ENCODE data around the gene STK17A. TPM values are rescaled to one million over a fixed set of nuclear protein-coding genes. Genes with fewer than 3 reads are reported as not detected.

STK17A gene
- total RNA-seq, 2 experiments from 2014 or later: 74.4 to 74.8 TPM

DNA sequence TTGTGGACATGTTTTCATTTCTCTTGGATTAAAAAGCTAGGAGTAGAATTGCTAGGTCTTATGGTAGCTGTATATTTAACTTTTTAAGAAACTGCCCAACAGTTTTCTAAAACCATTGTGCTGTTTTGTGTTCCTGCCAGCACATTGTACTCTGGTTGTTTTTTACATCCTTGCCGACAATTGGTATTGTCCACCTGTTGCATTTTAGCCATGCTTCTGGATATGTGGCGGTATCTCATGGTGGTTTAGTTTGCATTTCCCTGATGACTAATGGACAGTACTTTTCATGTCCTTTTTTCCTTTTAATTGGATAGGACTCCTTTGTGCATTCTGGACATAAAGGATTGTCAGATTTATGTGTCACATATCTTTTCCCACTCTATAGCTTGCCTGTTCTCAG lies 45.5 kb downstream of the STK17A start:
- H3K27me3 Mint-ChIP-seq: no peaks in the 10 kb centered on the region
- H3K9me3 Mint-ChIP-seq: no peaks in the 10 kb centered on the region
- CTCF ChIA-PET: interaction anchor here (6.7 kb wide), 1 partner anchor 46 kb away, joined by 29 read pairs; the partner anchor contains the start of gene STK17A
- POLR2A ChIA-PET: no interaction called here
- H3K27ac Mint-ChIP-seq: no peak overlapping the region
- DNase-seq: no peak
- peaks cover 90% of the 10 kb centered on the region for H3K36me3 Mint-ChIP-seq (ENCODE audit: low read depth)
- peaks cover 88% of the 10 kb centered on the region for H3K4me1 Mint-ChIP-seq
- no peak overlapping the region for H3K4me3 Mint-ChIP-seq

DNA sequence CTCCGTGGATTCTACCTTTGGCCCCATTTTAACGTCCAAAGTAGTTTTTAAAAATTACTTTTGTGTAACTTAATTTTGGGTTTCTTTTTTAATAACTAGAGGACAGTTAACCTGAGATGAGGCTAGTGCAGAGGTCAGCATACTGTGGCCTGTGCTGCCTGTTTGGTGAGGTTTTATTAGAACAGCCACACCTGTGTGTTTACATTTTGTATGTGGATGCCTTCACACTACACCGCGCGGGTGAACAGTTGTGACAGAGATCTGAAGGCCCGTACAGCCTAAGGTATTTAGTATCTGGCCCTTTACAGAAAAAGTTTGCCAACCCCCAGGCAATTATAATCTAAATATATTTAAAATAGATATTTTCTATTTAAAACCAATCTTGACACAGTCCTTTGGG lies 46.9 kb downstream of the STK17A start:
- Mint-ChIP-seq H3K4me1 (peaks cover 86% of the 10 kb centered on the region), H3K4me3 (no peak overlapping the region), H3K36me3 (ENCODE audit: low read depth) (peaks cover 88% of the 10 kb centered on the region), H3K27ac (no peak overlapping the region), H3K27me3 (no peaks in the 10 kb centered on the region), H3K9me3 (peaks cover 3% of the 10 kb centered on the region)
- CTCF ChIA-PET: interaction anchor here (0.8 to 6.7 kb wide), 3 partner anchors 8 to 47 kb away, joined by 3 to 29 read pairs (median 3); partner anchors contain the start of gene STK17A
- DNase-seq: no peak
- POLR2A ChIA-PET: no interaction called here

DNA sequence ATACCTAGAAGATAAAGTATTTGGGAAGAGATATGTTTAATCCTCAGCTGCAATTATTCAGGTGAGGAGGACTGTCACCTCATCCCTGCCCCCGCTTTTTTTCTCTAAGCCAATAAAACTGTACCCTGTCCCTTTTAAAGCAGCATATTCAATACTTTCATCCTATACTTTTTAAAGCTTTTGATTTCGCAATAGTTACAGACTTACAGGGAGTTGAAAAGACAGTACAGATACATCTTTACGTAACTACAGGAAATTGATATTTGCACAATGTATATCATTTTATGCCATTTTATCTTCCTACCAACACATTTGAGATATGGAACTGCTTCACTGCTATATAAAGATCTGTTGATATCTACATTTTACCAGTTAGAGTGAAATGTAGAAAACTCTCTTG lies 47.6 kb downstream of the STK17A start:
- H3K36me3 Mint-ChIP-seq (ENCODE audit: low read depth): peaks cover 87% of the 10 kb centered on the region
- peaks cover 84% of the 10 kb centered on the region for H3K4me1 Mint-ChIP-seq
- H3K9me3 Mint-ChIP-seq: peaks cover 3% of the 10 kb centered on the region
- no peaks in the 10 kb centered on the region for H3K27me3 Mint-ChIP-seq
- ChIA-PET POLR2A (no interaction called here), CTCF (interaction anchor here (1.3 to 6.7 kb wide), 2 partner anchors 18 to 48 kb away, joined by 3 to 29 read pairs; partner anchors contain the start of gene STK17A)
- H3K4me3 Mint-ChIP-seq: no peak overlapping the region
- H3K27ac Mint-ChIP-seq: no peak overlapping the region
- no peak for DNase-seq

DNA sequence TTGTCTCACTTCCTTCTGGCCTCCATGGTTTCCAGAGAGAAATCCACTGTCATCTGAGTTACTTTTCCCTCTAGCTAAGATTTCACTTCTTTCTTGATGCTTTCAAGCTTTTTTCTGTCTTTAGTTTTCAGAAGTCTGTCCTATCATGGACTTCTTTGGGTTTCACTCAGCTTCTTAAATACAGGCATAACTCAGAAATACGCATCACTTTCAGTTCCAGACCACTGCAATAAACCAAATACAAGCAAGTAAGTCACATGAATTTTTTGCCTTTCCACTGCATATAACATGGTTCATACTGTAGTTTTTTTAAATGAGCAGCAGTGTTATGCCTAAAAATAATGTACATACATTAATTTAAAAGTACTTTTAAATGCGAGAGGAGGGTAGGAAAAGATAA lies 48.7 kb downstream of the STK17A start:
- H3K27ac Mint-ChIP-seq: peak overlapping the region; percentile 79
- H3K4me3 Mint-ChIP-seq: no peak overlapping the region
- ChIA-PET CTCF (interaction anchor here (6.7 kb wide), 1 partner anchor 49 kb away, joined by 29 read pairs; the partner anchor contains the start of gene STK17A), POLR2A (no interaction called here)
- peaks cover 3% of the 10 kb centered on the region for H3K9me3 Mint-ChIP-seq
- H3K36me3 Mint-ChIP-seq (ENCODE audit: low read depth): peaks cover 87% of the 10 kb centered on the region
- peaks cover 84% of the 10 kb centered on the region for H3K4me1 Mint-ChIP-seq
- DNase-seq: no peak
- H3K27me3 Mint-ChIP-seq: no peaks in the 10 kb centered on the region

DNA sequence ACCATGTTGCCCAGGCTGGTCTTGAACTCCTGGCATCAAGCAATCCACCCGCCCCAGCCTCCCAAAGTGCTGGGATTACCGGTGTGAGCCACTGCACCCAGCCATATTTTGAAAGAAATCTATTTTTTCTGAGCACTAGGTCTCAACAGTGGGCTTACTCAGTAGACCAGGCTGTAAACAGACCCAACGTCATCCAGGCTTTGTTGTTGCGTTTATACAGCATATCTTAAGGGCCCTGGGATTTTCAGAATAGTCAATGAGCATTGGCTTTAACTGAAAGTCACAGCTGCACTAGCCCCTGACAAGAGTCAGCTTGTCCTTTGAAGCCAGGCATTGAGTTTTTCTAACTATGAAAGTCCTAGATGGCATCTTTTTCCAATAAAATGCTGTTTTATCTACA lies 49.8 kb downstream of the STK17A start:
- Mint-ChIP-seq H3K4me1 (peaks cover 87% of the 10 kb centered on the region), H3K4me3 (no peak overlapping the region), H3K27me3 (no peaks in the 10 kb centered on the region), H3K9me3 (peaks cover 3% of the 10 kb centered on the region), H3K36me3 (ENCODE audit: low read depth) (peaks cover 88% of the 10 kb centered on the region), H3K27ac (peak overlapping the region; percentile 71)
- DNase-seq: no peak
- CTCF ChIA-PET: interaction anchor here (0.8 to 1.2 kb wide), 3 partner anchors 50 to 57 kb away, joined by 3 to 8 read pairs (median 3); partner anchors contain the start of gene STK17A
- POLR2A ChIA-PET: no interaction called here

DNA sequence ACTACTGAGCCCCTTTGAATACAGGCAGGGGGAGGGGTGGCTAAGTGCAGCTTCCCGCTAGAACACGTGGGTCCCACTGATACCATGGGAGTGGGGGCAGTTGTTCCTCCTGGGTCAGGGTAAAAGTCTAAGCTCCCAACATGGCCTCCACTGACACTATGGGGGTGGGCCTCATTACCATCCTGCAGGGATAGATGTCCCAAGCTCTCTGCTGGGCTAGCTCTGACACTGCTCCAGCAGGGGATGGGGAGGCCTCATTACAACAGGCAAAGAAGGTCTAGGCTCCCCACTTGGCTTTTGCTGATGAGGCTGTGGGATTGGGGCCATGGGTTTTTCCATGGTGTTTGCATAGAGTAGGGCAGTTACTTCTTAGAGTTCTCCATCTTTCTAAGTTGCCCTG lies 51.5 kb downstream of the STK17A start:
- Mint-ChIP-seq H3K9me3 (peaks cover 3% of the 10 kb centered on the region), H3K4me3 (no peak overlapping the region), H3K4me1 (peaks cover 82% of the 10 kb centered on the region), H3K27me3 (no peaks in the 10 kb centered on the region), H3K27ac (no peak overlapping the region), H3K36me3 (ENCODE audit: low read depth) (peaks cover 86% of the 10 kb centered on the region)
- POLR2A ChIA-PET: no interaction called here
- CTCF ChIA-PET: interaction anchor here (0.6 kb wide), 1 partner anchor 88 kb away, joined by 3 read pairs; no protein-coding TSS in a partner anchor
- DNase-seq: no peak

DNA sequence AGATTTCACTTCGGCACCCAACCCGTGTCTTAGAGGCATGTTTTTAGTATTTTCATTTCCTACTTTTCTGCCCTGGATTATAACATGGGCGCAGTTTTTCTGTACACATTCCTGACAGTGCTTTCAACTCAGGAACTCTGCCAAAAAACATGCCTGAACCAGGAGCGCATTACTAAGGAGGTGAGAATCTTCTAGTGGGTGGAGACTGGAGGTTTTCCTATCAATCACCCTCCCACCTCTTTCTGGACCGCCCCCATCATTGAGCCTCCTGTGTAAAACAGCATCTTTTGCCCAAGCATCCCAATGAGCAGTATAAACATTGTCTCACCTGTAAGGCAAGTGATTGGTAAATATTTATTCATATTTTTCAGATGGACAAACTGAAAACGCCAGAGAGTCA lies 53.2 kb downstream of the STK17A start:
- peaks cover 3% of the 10 kb centered on the region for H3K9me3 Mint-ChIP-seq
- no peak overlapping the region for H3K27ac Mint-ChIP-seq
- H3K4me1 Mint-ChIP-seq: peaks cover 84% of the 10 kb centered on the region
- peaks cover 90% of the 10 kb centered on the region for H3K36me3 Mint-ChIP-seq (ENCODE audit: low read depth)
- H3K27me3 Mint-ChIP-seq: no peaks in the 10 kb centered on the region
- no peak overlapping the region for H3K4me3 Mint-ChIP-seq
- DNase-seq: no peak
- CTCF ChIA-PET: interaction anchor here (1.5 kb wide), 1 partner anchor 54 kb away, joined by 5 read pairs; the partner anchor contains the start of gene STK17A
- POLR2A ChIA-PET: no interaction called here

DNA sequence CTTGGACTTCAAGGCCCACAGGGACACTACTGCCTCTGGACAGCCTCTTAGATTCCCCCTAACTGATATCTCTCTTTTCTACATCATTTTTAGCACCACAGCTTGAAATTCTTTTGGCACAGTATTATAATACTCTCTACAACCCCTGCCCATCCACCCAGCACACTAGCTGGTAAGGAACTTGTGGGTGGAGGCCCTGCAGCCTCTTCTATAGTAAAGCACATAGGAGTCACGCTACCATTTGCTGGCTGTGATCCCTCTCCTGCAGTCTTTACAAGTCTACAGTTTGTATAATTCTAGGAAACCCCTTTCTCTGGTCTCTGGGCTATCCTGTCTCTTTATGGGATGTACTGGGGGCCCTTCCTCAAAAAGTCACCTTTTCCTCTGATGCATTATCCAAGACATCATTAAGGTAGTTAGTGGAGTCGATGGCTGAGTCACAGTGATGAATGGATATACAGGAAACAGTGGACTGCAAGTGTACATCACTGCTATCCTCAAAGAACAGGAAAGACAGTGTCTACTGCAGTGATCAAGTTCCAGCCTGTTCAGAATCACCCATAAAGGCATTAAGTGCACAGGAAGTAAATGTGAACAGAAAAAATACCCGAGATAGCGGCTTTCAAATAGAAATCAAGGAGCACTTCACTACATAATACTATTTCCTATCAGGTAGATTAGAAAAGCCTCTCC lies 54.4 kb downstream of the STK17A start:
- no peak for DNase-seq
- peaks cover 86% of the 10 kb centered on the region for H3K36me3 Mint-ChIP-seq (ENCODE audit: low read depth)
- POLR2A ChIA-PET: interaction anchor here (0.6 to 1.0 kb wide), 2 partner anchors 17 to 63 kb away, joined by 3 to 6 read pairs; no protein-coding TSS in a partner anchor
- H3K4me1 Mint-ChIP-seq: peaks cover 81% of the 10 kb centered on the region
- peaks cover 3% of the 10 kb centered on the region for H3K9me3 Mint-ChIP-seq
- no peaks in the 10 kb centered on the region for H3K27me3 Mint-ChIP-seq
- no peak overlapping the region for H3K4me3 Mint-ChIP-seq
- peak overlapping the region; percentile 87 for H3K27ac Mint-ChIP-seq
- CTCF ChIA-PET: interaction anchor here (0.7 to 3.9 kb wide), 5 partner anchors 8 to 55 kb away, joined by 3 to 16 read pairs (median 4); partner anchors contain the start of gene STK17A

DNA sequence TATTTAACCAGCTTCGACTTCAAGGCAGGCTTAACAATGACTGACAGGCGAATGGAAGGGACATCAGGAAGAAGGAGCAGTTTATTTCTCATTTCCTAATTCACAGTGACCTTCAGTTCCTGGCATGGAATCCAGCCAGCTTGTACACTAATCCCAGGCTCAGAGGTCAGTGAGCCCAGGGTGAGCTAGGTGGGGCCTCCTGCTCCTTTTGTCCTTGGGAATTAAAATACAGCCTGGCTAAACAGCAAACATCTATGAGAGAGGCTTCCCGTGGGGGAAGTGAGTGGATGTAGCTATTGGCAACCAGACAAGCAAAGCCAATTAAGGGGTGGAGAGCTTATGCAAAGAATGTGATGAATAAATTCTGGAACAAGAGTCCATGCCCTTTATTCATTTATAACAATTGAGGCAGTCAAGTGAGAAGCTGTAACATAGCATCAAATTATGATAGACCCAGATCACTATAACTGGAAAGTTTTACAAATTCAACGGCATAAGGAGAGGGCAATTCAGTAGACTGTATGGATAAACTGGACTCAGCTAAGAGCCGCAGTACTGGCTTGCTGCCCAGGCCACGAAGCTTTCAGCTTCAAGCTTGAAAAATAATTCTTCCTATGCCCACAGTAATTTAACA lies 57.1 kb downstream of the STK17A start:
- ChIA-PET CTCF (interaction anchor here (0.9 to 3.9 kb wide), 4 partner anchors 10 to 57 kb away, joined by 3 to 16 read pairs (median 4); partner anchors contain the start of gene STK17A), POLR2A (interaction anchor here (0.6 kb wide), 1 partner anchor 57 kb away, joined by 4 read pairs; the partner anchor contains the start of gene STK17A)
- Mint-ChIP-seq H3K4me3 (no peak overlapping the region), H3K27me3 (no peaks in the 10 kb centered on the region), H3K4me1 (peaks cover 82% of the 10 kb centered on the region), H3K9me3 (no peaks in the 10 kb centered on the region), H3K36me3 (ENCODE audit: low read depth) (peaks cover 89% of the 10 kb centered on the region), H3K27ac (peak overlapping the region; percentile 39)
- DNase-seq: no peak

DNA sequence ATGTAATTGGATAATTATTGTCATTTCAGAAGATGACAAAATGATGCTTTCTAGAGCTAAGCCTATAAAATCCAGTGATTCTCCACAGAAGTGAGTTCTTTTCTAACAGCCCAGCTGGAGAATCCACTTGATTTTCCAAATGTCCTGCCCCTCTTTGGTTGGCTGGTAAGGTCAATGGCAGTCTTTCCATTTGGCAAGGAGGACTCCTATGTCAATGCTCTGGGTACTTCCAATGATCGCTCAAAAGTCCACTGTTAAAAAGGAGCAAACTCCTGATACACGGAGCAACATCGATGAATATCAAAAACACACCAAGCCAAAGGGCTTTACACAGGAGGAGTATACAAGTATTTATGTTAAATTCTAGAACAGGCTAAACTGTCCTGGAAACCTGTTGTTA lies 57.8 kb downstream of the STK17A start:
- no peaks in the 10 kb centered on the region for H3K27me3 Mint-ChIP-seq
- no peak for DNase-seq
- peaks cover 83% of the 10 kb centered on the region for H3K4me1 Mint-ChIP-seq
- H3K27ac Mint-ChIP-seq: no peak overlapping the region
- peaks cover 87% of the 10 kb centered on the region for H3K36me3 Mint-ChIP-seq (ENCODE audit: low read depth)
- ChIA-PET CTCF (interaction anchor here (0.9 to 3.9 kb wide), 3 partner anchors 9 to 58 kb away, joined by 3 to 16 read pairs (median 6); partner anchors contain the start of gene STK17A), POLR2A (no interaction called here)
- no peaks in the 10 kb centered on the region for H3K9me3 Mint-ChIP-seq
- H3K4me3 Mint-ChIP-seq: no peak overlapping the region

DNA sequence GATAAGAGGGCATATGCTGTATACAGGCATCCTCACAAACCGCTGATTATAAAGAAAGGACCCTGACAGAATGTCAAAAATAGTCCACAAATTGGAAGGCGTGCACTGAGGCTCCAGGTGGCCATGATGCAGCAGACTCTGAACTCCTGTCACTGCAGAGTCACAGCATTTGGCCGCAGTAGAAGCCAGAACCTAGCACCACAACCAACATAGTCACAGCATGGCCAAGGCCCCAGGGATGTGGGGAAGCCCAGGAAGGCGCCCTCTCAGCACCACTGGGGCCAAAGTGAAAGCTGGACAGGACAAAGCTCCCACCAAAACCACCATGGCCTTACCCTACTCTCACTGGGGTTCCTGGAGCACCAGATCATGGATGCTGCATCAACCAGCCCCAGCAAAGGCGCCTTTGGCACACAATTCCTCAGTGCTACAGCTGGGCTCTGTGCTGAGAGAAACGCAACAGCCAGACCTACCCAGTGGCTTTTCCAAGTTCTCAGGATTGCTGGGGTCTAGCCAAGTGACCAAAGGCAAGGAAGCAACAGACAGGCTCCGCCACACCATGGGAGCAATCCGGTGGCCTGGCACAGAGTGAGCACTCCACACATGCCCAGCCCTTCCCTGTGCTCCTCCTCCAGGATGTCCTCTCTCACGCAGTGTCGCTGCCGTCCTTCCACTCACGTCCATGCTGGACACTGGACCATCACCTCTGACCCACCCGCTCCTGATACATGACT lies 60.2 kb downstream of the STK17A start:
- CTCF ChIA-PET: interaction anchor here (1.3 kb wide), 1 partner anchor 58 kb away, joined by 3 read pairs; no protein-coding TSS in a partner anchor
- no peak overlapping the region for H3K4me3 Mint-ChIP-seq
- peak overlapping the region; percentile 15 for H3K27ac Mint-ChIP-seq
- H3K9me3 Mint-ChIP-seq: no peaks in the 10 kb centered on the region
- H3K27me3 Mint-ChIP-seq: no peaks in the 10 kb centered on the region
- H3K4me1 Mint-ChIP-seq: peaks cover 84% of the 10 kb centered on the region
- no peak for DNase-seq
- H3K36me3 Mint-ChIP-seq (ENCODE audit: low read depth): peaks cover 88% of the 10 kb centered on the region
- POLR2A ChIA-PET: no interaction called here

DNA sequence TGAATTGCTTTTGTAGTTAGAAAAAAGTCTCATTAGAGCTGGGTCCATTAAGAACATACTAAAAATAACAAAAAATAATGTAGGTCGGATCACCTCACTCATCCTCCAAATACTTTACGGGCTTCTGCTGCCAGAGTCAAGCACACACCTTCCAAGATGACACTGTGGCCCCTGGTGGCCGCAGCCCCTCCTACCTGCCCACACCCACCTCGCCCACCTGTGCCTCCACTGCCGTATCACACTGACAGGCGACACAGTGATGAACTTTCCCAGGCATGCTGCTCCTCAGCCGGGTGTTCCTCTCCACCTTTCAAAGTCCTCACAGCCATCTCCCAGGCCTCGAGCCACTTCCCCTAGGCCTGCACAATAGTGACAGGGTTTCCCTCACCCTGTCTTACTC lies 60.9 kb downstream of the STK17A start:
- POLR2A ChIA-PET: interaction anchor here (0.7 kb wide), 1 partner anchor 1764 kb away, joined by 12 read pairs; no protein-coding TSS in a partner anchor
- H3K4me3 Mint-ChIP-seq: no peak overlapping the region
- no peak for DNase-seq
- peak overlapping the region; percentile 55 for H3K27ac Mint-ChIP-seq
- H3K4me1 Mint-ChIP-seq: peaks cover 89% of the 10 kb centered on the region
- peaks cover 84% of the 10 kb centered on the region for H3K36me3 Mint-ChIP-seq (ENCODE audit: low read depth)
- H3K9me3 Mint-ChIP-seq: no peaks in the 10 kb centered on the region
- CTCF ChIA-PET: interaction anchor here (1.1 to 2.6 kb wide), 3 partner anchors 26 to 61 kb away, joined by 3 to 16 read pairs (median 3); partner anchors contain the start of gene STK17A
- no peaks in the 10 kb centered on the region for H3K27me3 Mint-ChIP-seq

All from activated CD4-positive, alpha-beta T cell treated with anti-CD3 and anti-CD28 coated beads, Interleukin-2, amount 10 ng/mL, durations not matched to agents 7 days and 5 days (primary cell).